Left lung (tissue), 10 donors: ENCODE measurements around the gene COL18A1. TPM values are rescaled to one million over a fixed set of nuclear protein-coding genes. Genes with fewer than 3 reads are reported as not detected.

Source experiments
- ATAC-seq: fragments of 200-7000 bp; cut with Tn5 transposase; one replicate; pipeline ENCODE4 v1.9.1; 2020; ENCODE audit warnings: moderate library complexity
- DNase-seq, 4 donors: peaks; one replicate each; pipeline ENCODE4 v3.0.0-alpha.2; 2013 to 2020
- H3K27ac ChIP-seq, 2 donors: fragments of 200-600 bp; sonication (generic) in 1 of 2; one replicate each; pipeline versions ENCODE4 v1.5.0 to v1.8.0; 2020 to 2021
- H3K27me3 ChIP-seq, 2 donors: fragments of 200-600 bp; sonication (generic) in 1 of 2; one replicate each; pipeline versions ENCODE4 v1.5.0 to v1.8.0; 2020 to 2021
- H3K36me3 ChIP-seq, 2 donors: fragments of 200-600 bp; sonication (generic) in 1 of 2; one replicate each; pipeline versions ENCODE4 v1.5.0 to v1.8.0; 2020 to 2021
- H3K4me1 ChIP-seq, 2 donors: fragments of 200-600 bp; one replicate each; pipeline ENCODE4 v1.8.0; 2021
- H3K4me3 ChIP-seq, 2 donors: fragments of 200-600 bp; sonication (generic) in 1 of 2; one replicate each; pipeline versions ENCODE4 v1.5.0 to v1.8.0; 2020 to 2021; ENCODE audit warnings: mild to moderate bottlenecking in 1 of 2
- H3K9me3 ChIP-seq, 2 donors: fragments of 200-600 bp; sonication (generic) in 1 of 2; one replicate each; pipeline versions ENCODE4 v1.5.0 to v1.8.0; 2020 to 2021
- intact Hi-C, 2 donors: fragments of 100-400 bp; cut with DNase I; formaldehyde crosslinking; loops; one replicate each; pipeline versions ENCODE4 v1.11.2 to v1.14.2; 2022
- polyA plus RNA-seq, 6 donors: library from polyadenylated mRNA; unstranded; fragments of 120-200 nt; gene quantifications; one replicate each; pipeline ENCODE4 v1.2.1, GENCODE V29; 2013; ENCODE audit not compliant: insufficient read length in 6 of 6
- total RNA-seq, 2 donors: library from RNA; stranded (reverse); fragmentation: NEBNext Ultra II Directional; extraction: Animal tissue kit (Norgen Biotek cat#: 25700); gene quantifications; one replicate each; pipeline ENCODE4 v1.2.1, GENCODE V29; 2021
- TF ChIP-seq, protein P1 (sequence below), 2 donors: fragments of 200-600 bp; sonication (generic) in 1 of 2; IDR thresholded peaks; one replicate each; pipeline versions ENCODE4 v1.5.0 to v1.8.0; 2021; ENCODE audit warnings: antibody characterized with exemption in 2 of 2
- donor health status: DM: no; HTN: yes; CAD: no.
- donor health status: DM: no; HTN: no; CAD: no.

Gene COL18A1
- total and polyA plus RNA-seq, 8 donors = 39.3 to 90.2 (median 64.0) TPM

DNA sequence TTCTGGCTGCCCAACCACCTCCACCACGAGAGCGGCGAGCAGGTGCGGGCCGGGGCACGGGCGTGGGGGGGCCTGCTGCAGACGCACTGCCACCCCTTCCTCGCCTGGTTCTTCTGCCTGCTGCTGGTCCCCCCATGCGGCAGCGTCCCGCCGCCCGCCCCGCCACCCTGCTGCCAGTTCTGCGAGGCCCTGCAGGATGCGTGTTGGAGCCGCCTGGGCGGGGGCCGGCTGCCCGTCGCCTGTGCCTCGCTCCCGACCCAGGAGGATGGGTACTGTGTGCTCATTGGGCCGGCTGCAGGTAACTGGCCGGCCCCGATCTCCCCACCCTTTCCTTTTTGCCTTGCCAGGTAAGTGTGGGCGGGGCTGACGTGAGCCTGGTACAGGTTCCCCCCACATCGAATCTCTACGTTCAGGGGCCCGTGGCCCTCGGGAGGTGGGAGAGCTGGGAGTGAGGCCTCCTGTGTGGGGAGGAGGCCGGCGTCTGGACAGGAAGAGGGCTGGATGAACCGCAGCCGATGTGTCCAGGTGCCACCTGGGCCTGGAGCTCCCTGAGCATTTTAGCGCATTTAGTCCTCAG lies 51.7 kb downstream of the COL18A1 start:
- peaks cover 0 to 6% of the 10 kb centered on the region in 2 donors for H3K9me3 ChIP-seq
- peaks cover 3 to 7% of the 10 kb centered on the region in 2 donors for H3K4me1 ChIP-seq
- TF ChIP-seq, protein P1, sequence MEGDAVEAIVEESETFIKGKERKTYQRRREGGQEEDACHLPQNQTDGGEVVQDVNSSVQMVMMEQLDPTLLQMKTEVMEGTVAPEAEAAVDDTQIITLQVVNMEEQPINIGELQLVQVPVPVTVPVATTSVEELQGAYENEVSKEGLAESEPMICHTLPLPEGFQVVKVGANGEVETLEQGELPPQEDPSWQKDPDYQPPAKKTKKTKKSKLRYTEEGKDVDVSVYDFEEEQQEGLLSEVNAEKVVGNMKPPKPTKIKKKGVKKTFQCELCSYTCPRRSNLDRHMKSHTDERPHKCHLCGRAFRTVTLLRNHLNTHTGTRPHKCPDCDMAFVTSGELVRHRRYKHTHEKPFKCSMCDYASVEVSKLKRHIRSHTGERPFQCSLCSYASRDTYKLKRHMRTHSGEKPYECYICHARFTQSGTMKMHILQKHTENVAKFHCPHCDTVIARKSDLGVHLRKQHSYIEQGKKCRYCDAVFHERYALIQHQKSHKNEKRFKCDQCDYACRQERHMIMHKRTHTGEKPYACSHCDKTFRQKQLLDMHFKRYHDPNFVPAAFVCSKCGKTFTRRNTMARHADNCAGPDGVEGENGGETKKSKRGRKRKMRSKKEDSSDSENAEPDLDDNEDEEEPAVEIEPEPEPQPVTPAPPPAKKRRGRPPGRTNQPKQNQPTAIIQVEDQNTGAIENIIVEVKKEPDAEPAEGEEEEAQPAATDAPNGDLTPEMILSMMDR (IDR thresholded peaks at IDR 0.05) = no peak
- H3K27me3 ChIP-seq = peaks cover 0 to 29% of the 10 kb centered on the region in 2 donors
- peak in 1 of 4 donors; percentile 70 for DNase-seq
- H3K4me3 ChIP-seq = peak overlapping the region; percentile 9 to 14
- H3K27ac ChIP-seq = no peak overlapping the region
- H3K36me3 ChIP-seq = no peaks in the 10 kb centered on the region
- no peak for ATAC-seq
- intact Hi-C loops = no loop called here

DNA sequence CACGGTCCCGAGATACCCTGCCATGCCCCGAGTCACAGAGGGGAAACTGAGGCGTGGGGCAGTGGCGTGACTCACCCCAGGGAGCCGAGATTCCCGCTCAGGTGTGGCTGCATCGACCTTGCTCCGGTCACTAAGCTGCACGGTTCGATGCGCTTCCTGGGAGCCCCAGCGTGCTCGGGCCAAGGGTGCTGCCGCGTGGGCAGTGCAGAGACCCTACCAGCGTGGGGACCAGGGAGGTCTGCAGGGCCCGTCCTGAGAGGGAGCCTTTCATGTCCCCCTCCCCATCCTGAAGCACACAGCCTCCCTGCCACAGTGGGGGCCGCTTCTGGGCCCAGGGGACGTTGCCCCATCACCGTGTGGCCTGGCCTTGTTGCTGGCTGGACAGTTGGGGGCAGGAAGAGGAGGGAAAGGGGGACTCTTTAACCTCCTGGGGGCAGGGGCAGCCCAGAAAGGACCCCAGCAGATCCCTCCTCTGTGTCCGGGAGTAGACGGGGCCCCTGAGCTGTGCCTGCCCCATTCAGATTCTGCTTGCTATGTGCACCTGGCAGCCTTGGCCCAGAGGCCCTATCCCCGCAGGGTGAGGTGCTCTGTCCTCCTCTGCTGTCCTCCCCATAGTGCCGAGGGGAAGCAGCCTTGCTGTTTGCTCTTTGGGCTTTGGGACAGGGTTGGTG lies 52.3 kb downstream of the COL18A1 start:
- peaks cover 3 to 7% of the 10 kb centered on the region in 2 donors for H3K4me1 ChIP-seq
- intact Hi-C loops = no loop called here
- ATAC-seq = no peak
- peak in 1 of 4 donors; percentile 63 for DNase-seq
- H3K9me3 ChIP-seq = peaks cover 0 to 8% of the 10 kb centered on the region in 2 donors
- TF ChIP-seq, protein P1 (IDR thresholded peaks at IDR 0.05) = no peak
- H3K27me3 ChIP-seq = peaks cover 0 to 29% of the 10 kb centered on the region in 2 donors
- H3K27ac ChIP-seq = no peak overlapping the region
- no peaks in the 10 kb centered on the region for H3K36me3 ChIP-seq
- peak overlapping the region in 1 of 2 donors; percentile 9 for H3K4me3 ChIP-seq

DNA sequence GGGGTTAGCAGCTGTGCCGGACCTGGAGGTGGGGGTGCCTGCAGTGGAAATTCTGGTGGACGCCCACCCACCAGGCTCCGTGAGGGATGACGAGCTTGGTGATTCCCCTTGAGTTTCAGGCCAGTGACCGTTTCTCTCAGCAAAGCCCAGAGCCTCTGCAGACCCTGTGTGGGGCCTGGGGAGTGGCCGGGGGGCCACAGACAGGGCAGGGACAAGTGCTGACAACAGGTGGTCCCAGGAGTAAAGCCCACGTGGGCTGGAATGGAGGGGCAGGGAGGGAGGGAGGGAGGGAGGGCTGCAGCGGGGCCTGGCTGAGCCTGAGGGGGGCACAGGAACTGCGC lies 52.8 kb downstream of the COL18A1 start:
- TF ChIP-seq, protein P1 (IDR thresholded peaks at IDR 0.05) = no peak
- Histone ChIP-seq H3K4me3 (no peak overlapping the region), H3K27ac (no peak overlapping the region), H3K4me1 (peaks cover 3 to 7% of the 10 kb centered on the region in 2 donors), H3K27me3 (peaks cover 0 to 29% of the 10 kb centered on the region in 2 donors), H3K9me3 (peaks cover 0 to 8% of the 10 kb centered on the region in 2 donors), H3K36me3 (no peaks in the 10 kb centered on the region)
- ATAC-seq (no peak), DNase-seq (peak in 1 of 4 donors; percentile 45)
- intact Hi-C loops = no loop called here

DNA sequence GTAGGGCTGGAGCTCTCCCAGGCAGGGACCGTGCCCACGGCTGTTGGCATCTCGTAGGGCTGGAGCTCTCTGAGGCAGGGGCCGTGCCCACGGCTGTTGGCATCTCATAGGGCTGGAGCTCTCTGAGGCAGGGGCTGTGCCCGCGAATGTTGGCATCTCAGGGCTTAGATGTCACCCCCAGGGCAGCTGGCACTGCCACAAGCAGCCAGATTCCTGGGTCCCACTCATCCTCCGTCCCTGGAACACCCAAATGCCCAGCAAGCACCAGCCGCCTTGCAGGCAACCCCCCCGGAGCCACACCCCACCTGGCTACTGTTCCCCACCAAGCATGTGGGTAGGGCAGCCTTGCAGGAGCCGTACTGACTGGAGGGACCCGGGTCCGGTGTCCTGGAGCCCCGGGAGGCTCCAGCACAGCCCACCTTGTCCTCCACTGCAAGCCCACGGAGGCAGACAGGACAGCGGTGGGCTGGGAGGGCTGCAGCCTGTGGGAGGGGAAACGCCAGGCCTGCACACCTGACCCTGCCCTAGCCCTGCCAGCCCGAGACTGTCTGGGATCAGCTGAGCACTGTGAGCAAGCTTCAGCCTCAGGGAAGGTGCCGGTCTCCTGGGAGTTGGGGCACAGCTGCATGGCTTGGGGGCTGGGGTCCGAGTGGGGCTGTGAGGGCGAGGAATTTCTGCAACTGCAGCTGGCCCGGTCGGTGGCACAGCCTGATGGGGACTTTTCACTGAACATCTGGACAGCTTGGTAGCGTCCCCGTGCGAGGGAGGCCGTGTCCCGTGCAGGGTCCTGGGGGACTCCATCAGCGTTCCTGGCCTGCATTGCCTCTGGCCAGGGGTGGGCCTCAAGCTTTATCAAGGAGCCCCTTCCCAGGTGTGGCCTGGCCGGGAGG lies 53.6 kb downstream of the COL18A1 start:
- Histone ChIP-seq H3K4me3 (no peak overlapping the region), H3K27ac (no peak overlapping the region), H3K27me3 (peaks cover 0 to 29% of the 10 kb centered on the region in 2 donors), H3K4me1 (peaks cover 3 to 7% of the 10 kb centered on the region in 2 donors), H3K9me3 (peaks cover 0 to 8% of the 10 kb centered on the region in 2 donors), H3K36me3 (no peaks in the 10 kb centered on the region)
- DNase-seq = peak in 1 of 4 donors; percentile 60
- intact Hi-C loops = no loop called here
- ATAC-seq = no peak
- TF ChIP-seq, protein P1 (IDR thresholded peaks at IDR 0.05) = no peak
